HFFc6 (cell line): Measurements from ENCODE around the gene PCSK5. TPM values are rescaled to one million over a fixed set of nuclear protein-coding genes. Genes with fewer than 3 reads are reported as not detected.
A peak's percentile ranks its signal among the peaks of the same experiment; 100 is the strongest.

Source experiments
- DNase-seq: peaks from one replicate; pipeline ENCODE4 v3.0.0-alpha.2; 2018
- H3K27ac Mint-ChIP-seq: 2 replicates; pipeline ENCODE4 v1.8.0; 2020; ENCODE audit warnings: mild to moderate bottlenecking, mixed read lengths
- H3K27me3 Mint-ChIP-seq: 2 replicates; pipeline ENCODE4 v1.8.0; 2021; ENCODE audit warnings: mild to moderate bottlenecking, moderate library complexity, mixed read lengths; ENCODE audit not compliant: insufficient read depth
- H3K36me3 Mint-ChIP-seq: 2 replicates; pipeline ENCODE4 v1.8.0; 2021; ENCODE audit warnings: low read depth, mixed read lengths
- H3K4me1 Mint-ChIP-seq: 2 replicates; pipeline ENCODE4 v1.8.0; 2020; ENCODE audit warnings: low read depth, mixed read lengths
- H3K4me3 Mint-ChIP-seq: 2 replicates; pipeline ENCODE4 v1.8.0; 2020; ENCODE audit warnings: mild to moderate bottlenecking, moderate library complexity, mixed read lengths
- H3K9me3 Mint-ChIP-seq: 2 replicates; pipeline ENCODE4 v1.8.0; 2020; ENCODE audit warnings: mild to moderate bottlenecking, mixed read lengths
- total RNA-seq, 6 experiments: library from RNA; stranded (reverse); fragmentation: NEBNext Ultra II Directional; extraction: Animal tissue kit (Norgen Biotek cat#: 25700); gene quantifications; 2 replicates in 1 of 6; 3 replicates in 5 of 6; pipeline ENCODE4 v1.2.3, GENCODE V29; 2021
- TF ChIP-seq, protein P1 (sequence below): fragments of 200-600 bp; sonication (generic); IDR thresholded peaks from 2 replicates; pipeline ENCODE4 v1.5.0; 2021; ENCODE audit warnings: antibody characterized with exemption, mild to moderate bottlenecking

The PCSK5 gene
- total RNA-seq, 6 experiments from 2014 or later = 0.18 to 0.36 (median 0.22) TPM

GRCh38 chr9:75851917-75852316, 38.6 kb upstream of the PCSK5 start:
- Mint-ChIP-seq H3K27ac (no peak overlapping the region), H3K4me3 (no peak overlapping the region), H3K27me3 (peaks cover 2% of the 10 kb centered on the region), H3K9me3 (0 out of 2 replicates have a peak, but pooled peaks cover 4% of the 10 kb centered on the region), H3K36me3 (no peaks in the 10 kb centered on the region), H3K4me1 (no peaks in the 10 kb centered on the region)
- DNase-seq = no peak
- TF ChIP-seq, protein P1, sequence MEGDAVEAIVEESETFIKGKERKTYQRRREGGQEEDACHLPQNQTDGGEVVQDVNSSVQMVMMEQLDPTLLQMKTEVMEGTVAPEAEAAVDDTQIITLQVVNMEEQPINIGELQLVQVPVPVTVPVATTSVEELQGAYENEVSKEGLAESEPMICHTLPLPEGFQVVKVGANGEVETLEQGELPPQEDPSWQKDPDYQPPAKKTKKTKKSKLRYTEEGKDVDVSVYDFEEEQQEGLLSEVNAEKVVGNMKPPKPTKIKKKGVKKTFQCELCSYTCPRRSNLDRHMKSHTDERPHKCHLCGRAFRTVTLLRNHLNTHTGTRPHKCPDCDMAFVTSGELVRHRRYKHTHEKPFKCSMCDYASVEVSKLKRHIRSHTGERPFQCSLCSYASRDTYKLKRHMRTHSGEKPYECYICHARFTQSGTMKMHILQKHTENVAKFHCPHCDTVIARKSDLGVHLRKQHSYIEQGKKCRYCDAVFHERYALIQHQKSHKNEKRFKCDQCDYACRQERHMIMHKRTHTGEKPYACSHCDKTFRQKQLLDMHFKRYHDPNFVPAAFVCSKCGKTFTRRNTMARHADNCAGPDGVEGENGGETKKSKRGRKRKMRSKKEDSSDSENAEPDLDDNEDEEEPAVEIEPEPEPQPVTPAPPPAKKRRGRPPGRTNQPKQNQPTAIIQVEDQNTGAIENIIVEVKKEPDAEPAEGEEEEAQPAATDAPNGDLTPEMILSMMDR = no peak

- no peaks in the 10 kb centered on the region for H3K4me1 Mint-ChIP-seq
- 0 out of 2 replicates have a peak, but pooled peaks cover 4% of the 10 kb centered on the region for H3K9me3 Mint-ChIP-seq
- TF ChIP-seq, protein P1 = no peak
- H3K27ac Mint-ChIP-seq = no peak overlapping the region
- H3K36me3 Mint-ChIP-seq = no peaks in the 10 kb centered on the region
- peaks cover 2% of the 10 kb centered on the region for H3K27me3 Mint-ChIP-seq
- DNase-seq = no peak
- H3K4me3 Mint-ChIP-seq = no peak overlapping the region
Measured at GRCh38 chr9:75852746-75853145, 37.7 kb upstream of the PCSK5 start.

GRCh38 chr9:75855509-75855908, 35.0 kb upstream of the PCSK5 start:
- no peaks in the 10 kb centered on the region for H3K4me1 Mint-ChIP-seq
- no peaks in the 10 kb centered on the region for H3K36me3 Mint-ChIP-seq
- TF ChIP-seq, protein P1 = peak; percentile 60; the same call in 1 of the 2 replicates
- no peak overlapping the region for H3K27ac Mint-ChIP-seq
- peaks cover 6% of the 10 kb centered on the region for H3K27me3 Mint-ChIP-seq
- H3K9me3 Mint-ChIP-seq = no peaks in the 10 kb centered on the region
- H3K4me3 Mint-ChIP-seq = no peak overlapping the region
- DNase-seq = no peak

DNA sequence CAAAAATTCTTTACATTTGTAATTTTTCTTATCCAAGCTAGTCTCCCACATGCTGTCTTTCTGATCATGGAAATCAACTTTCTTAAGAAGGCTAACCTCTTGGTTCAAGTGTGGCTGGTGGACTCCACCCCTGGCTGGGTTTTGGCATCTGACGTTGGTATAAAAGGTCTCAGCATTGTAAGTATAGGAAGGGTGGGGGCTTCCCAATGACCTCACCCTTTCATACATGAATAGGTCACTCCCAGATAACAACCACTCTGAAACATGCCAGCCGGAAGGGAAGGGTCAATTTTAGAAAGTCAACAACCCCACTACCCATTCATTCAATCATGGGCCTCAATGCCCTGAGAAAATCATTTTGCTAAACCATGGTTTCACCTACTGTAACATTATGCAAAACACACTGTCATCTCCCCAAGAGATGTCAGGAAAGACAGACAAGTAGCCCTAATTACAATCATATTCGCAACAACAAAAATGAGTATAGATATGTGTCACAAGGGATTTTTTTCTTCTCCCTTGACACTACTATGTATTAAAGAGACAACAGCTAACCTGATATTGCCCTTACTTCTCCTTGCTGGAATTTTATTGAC, 31.9 kb upstream of the PCSK5 start:
- Mint-ChIP-seq H3K4me1 (no peaks in the 10 kb centered on the region), H3K36me3 (no peaks in the 10 kb centered on the region), H3K4me3 (no peak overlapping the region), H3K27me3 (peaks cover 4% of the 10 kb centered on the region; the same call in 1 of the 2 replicates), H3K9me3 (no peaks in the 10 kb centered on the region), H3K27ac (no peak overlapping the region)
- TF ChIP-seq, protein P1 = no peak
- no peak for DNase-seq

DNA sequence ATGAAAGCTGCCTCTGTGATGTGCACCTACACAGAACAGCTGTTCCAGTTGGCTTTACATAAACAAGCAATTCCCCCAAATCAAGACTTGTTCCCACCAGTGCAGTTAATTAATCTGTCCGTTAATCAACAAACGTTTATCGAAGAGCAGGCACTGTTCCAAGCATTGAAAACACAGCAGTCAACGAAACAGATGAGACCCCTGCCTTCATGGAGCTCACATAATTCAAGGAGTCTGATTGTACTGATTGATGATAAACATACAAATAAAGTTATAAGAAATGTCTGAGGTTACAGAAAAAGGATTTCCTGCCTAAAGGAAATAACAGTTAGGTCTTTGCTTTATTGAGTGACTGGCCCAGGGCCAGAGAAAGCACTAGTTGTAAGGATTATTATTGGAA, 26.2 kb upstream of the PCSK5 start:
- no peak overlapping the region for H3K4me3 Mint-ChIP-seq
- no peak for DNase-seq
- no peaks in the 10 kb centered on the region for H3K36me3 Mint-ChIP-seq
- H3K27me3 Mint-ChIP-seq = no peaks in the 10 kb centered on the region
- no peaks in the 10 kb centered on the region for H3K4me1 Mint-ChIP-seq
- TF ChIP-seq, protein P1 = no peak
- no peaks in the 10 kb centered on the region for H3K9me3 Mint-ChIP-seq
- H3K27ac Mint-ChIP-seq = no peak overlapping the region
